ENCODE results near the gene OR2T2.
"Not testable (repeated sequence)": the region's sequence is repeated elsewhere in the genome, so short reads cannot be mapped to it uniquely, and the experiment has no call there.

DNA sequence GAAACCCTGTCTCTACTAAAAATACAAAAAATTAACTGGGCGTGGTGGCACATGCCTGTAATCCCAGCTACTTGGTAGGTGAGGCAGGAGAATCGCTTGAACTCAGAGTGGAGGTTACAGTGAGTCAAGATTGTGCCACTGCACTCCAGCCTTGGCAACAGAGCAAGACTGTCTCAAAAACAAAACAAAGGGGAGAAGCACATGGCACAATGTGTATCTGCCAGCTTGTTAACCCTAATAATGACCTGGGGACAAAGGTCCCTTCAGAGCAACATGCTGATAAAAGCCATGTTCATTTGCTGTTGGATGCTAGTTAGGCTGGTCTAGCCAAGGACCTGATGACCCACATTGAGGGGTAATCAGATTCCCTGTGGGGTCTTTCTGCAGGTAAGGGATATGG, 11.2 kb downstream of the OR2T2 start:
- TF ChIP-seq PATZ1 (CRISPR knock-in tag; IDR thresholded peaks at IDR 0.05; ENCODE audit: borderline replicate concordance); TCF4 (CRISPR knock-in tag; IDR thresholded peaks at IDR 0.05; ENCODE audit: borderline replicate concordance); ZFP30 (CRISPR knock-in tag; IDR thresholded peaks at IDR 0.05); ZFP3 (CRISPR knock-in tag; IDR thresholded peaks at IDR 0.05); ESRRG (CRISPR knock-in tag; IDR thresholded peaks at IDR 0.05); TOX (CRISPR knock-in tag; IDR thresholded peaks at IDR 0.05; ENCODE audit: borderline replicate concordance); ARNTL (CRISPR knock-in tag; IDR thresholded peaks at IDR 0.05; ENCODE audit: borderline replicate concordance, low read depth); CSDC2 (CRISPR knock-in tag; IDR thresholded peaks at IDR 0.05); TSHZ2 (CRISPR knock-in tag; IDR thresholded peaks at IDR 0.05); ZC3H10 (CRISPR knock-in tag; IDR thresholded peaks at IDR 0.05): not testable (repeated sequence)
- TF ChIP-seq, protein P1, sequence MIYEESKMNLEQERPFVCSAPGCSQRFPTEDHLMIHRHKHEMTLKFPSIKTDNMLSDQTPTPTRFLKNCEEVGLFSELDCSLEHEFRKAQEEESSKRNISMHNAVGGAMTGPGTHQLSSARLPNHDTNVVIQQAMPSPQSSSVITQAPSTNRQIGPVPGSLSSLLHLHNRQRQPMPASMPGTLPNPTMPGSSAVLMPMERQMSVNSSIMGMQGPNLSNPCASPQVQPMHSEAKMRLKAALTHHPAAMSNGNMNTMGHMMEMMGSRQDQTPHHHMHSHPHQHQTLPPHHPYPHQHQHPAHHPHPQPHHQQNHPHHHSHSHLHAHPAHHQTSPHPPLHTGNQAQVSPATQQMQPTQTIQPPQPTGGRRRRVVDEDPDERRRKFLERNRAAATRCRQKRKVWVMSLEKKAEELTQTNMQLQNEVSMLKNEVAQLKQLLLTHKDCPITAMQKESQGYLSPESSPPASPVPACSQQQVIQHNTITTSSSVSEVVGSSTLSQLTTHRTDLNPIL (CRISPR knock-in tag; IDR thresholded peaks at IDR 0.05; ENCODE audit: low read depth), result not testable (repeated sequence)
- TF ChIP-seq, protein P2, sequence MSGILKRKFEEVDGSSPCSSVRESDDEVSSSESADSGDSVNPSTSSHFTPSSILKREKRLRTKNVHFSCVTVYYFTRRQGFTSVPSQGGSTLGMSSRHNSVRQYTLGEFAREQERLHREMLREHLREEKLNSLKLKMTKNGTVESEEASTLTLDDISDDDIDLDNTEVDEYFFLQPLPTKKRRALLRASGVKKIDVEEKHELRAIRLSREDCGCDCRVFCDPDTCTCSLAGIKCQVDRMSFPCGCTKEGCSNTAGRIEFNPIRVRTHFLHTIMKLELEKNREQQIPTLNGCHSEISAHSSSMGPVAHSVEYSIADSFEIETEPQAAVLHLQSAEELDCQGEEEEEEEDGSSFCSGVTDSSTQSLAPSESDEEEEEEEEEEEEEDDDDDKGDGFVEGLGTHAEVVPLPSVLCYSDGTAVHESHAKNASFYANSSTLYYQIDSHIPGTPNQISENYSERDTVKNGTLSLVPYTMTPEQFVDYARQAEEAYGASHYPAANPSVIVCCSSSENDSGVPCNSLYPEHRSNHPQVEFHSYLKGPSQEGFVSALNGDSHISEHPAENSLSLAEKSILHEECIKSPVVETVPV (CRISPR knock-in tag; IDR thresholded peaks at IDR 0.05), result not testable (repeated sequence)

Measured in SK-N-SH treated with all-trans-retinoic acid at 6 μM for 48 hours (cell line).